Neural crest cell (in vitro differentiated cells): ENCODE results near the gene CDKN1A. TPM values are rescaled to one million over a fixed set of nuclear protein-coding genes. Genes with fewer than 3 reads are reported as not detected.
A peak's percentile ranks its signal among the peaks of the same experiment; 100 is the strongest.

Experiments
- DNase-seq: peaks from one replicate; pipeline ENCODE4 v3.0.0; 2021; ENCODE audit warnings: low read depth, mixed read lengths, low spot score
- H3K27ac Mint-ChIP-seq: one replicate; pipeline ENCODE4 v1.8.0; 2021; ENCODE audit warnings: mild to moderate bottlenecking, mixed read lengths; ENCODE audit not compliant: unreplicated experiment
- H3K27me3 Mint-ChIP-seq: 2 replicates; pipeline ENCODE4 v1.8.0; 2021; ENCODE audit warnings: low read depth, mild to moderate bottlenecking, mixed read lengths
- H3K36me3 Mint-ChIP-seq: 2 replicates; pipeline ENCODE4 v1.8.0; 2021; ENCODE audit warnings: low read depth, mild to moderate bottlenecking, mixed read lengths
- H3K4me1 Mint-ChIP-seq: 2 replicates; pipeline ENCODE4 v1.8.0; 2021; ENCODE audit warnings: mixed read lengths
- H3K4me3 Mint-ChIP-seq: one replicate; pipeline ENCODE4 v1.8.0; 2021; ENCODE audit warnings: mild to moderate bottlenecking, mixed read lengths
- H3K9me3 Mint-ChIP-seq: 2 replicates; pipeline ENCODE4 v1.8.0; 2021; ENCODE audit warnings: mixed read lengths
- CTCF ChIP-seq: fragments of 200-600 bp; sonication (generic); conservative IDR thresholded peaks from 2 replicates; pipeline ENCODE4 v1.5.0; 2021; ENCODE audit warnings: antibody characterized with exemption, mild to moderate bottlenecking
- total RNA-seq: library from RNA; stranded (reverse); gene quantifications from 2 replicates; pipeline ENCODE4 v1.2.1, GENCODE V29; 2021

The CDKN1A gene
- total RNA-seq, 1 donor from 2014 or later, result 12.5 TPM

GRCh38 chr6:36657942-36658544 is 20.5 kb upstream of the CDKN1A start:
- H3K9me3 Mint-ChIP-seq, result no peaks in the 10 kb centered on the region
- no peak overlapping the region for H3K4me3 Mint-ChIP-seq
- no peak overlapping the region for H3K27ac Mint-ChIP-seq
- H3K4me1 Mint-ChIP-seq, result no peaks in the 10 kb centered on the region
- no peaks in the 10 kb centered on the region for H3K36me3 Mint-ChIP-seq
- TF ChIP-seq CTCF, result no peak
- H3K27me3 Mint-ChIP-seq, result peaks cover 17% of the 10 kb centered on the region
- DNase-seq, result no peak

DNA sequence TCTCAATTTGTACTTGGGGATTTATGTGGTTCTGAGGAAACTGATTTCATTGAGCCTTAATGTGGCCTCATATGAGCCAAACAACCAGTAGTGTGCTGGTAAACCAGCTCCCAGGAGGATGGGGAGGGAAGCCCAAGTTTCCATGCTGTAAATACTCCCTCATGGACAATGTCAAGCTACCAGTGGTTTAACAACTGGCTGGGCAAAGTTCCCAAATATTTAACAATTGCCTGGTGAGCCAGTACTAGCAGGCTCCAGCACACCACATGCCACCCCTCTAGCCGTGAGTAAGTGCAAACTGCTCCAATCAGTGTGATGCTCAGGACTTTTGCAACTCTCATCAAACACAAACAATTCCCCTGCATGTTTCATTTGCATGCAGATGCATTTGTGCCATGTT is 19.2 kb upstream of the CDKN1A start:
- no peak for TF ChIP-seq CTCF
- no peaks in the 10 kb centered on the region for H3K4me1 Mint-ChIP-seq
- DNase-seq, result no peak
- H3K36me3 Mint-ChIP-seq, result no peaks in the 10 kb centered on the region
- H3K4me3 Mint-ChIP-seq, result no peak overlapping the region
- H3K9me3 Mint-ChIP-seq, result no peaks in the 10 kb centered on the region
- H3K27ac Mint-ChIP-seq, result no peak overlapping the region
- peaks cover 19% of the 10 kb centered on the region for H3K27me3 Mint-ChIP-seq

DNA sequence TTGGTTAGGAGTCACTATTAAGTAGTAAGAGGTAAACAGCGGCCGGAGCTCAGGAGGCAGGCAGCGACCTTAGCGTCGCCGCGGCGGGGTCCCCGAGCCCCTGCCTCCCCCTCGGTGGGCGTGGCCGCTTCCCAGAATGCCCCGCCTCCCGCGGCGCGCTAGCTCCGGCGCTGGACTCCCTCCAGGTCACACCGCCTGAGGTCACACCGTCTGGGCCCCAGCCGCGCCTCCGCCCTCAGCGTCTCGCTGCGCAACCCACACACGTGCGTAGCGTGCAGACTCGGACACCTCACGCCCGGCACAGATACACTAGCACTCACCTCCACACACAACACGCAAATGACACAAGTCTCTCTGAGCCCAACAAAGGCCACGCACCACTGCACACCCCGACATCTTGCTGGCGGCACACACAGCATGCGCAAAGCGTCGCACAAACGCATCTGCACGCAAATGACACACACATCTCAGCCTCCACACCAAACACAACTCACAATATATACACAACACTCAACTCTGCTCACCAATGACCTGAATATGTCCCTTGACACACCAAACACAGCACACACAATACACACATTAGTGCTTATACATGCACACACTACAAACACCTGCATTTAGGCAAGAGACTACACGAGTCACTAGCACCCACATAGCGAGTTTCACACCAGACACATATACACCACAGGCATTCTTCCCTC is 17.6 kb upstream of the CDKN1A start:
- Mint-ChIP-seq H3K27me3 (peaks cover 17% of the 10 kb centered on the region), H3K36me3 (no peaks in the 10 kb centered on the region), H3K9me3 (no peaks in the 10 kb centered on the region), H3K4me3 (no peak overlapping the region), H3K27ac (no peak overlapping the region), H3K4me1 (no peaks in the 10 kb centered on the region)
- DNase-seq, result peak; percentile 22
- TF ChIP-seq CTCF, result no peak

GRCh38 chr6:36662380-36662779 is 16.1 kb upstream of the CDKN1A start:
- Mint-ChIP-seq H3K27me3 (peaks cover 12% of the 10 kb centered on the region), H3K4me3 (no peak overlapping the region), H3K4me1 (peaks cover 12% of the 10 kb centered on the region), H3K27ac (no peak overlapping the region), H3K36me3 (no peaks in the 10 kb centered on the region), H3K9me3 (no peaks in the 10 kb centered on the region)
- no peak for DNase-seq
- no peak for TF ChIP-seq CTCF

GRCh38 chr6:36662827-36663256 is 15.7 kb upstream of the CDKN1A start:
- TF ChIP-seq CTCF, result no peak
- Mint-ChIP-seq H3K27ac (peak overlapping the region; percentile 24), H3K4me1 (peaks cover 15% of the 10 kb centered on the region), H3K36me3 (no peaks in the 10 kb centered on the region), H3K4me3 (no peak overlapping the region), H3K9me3 (no peaks in the 10 kb centered on the region), H3K27me3 (peaks cover 12% of the 10 kb centered on the region)
- DNase-seq, result no peak
